ENCODE measurements around the gene C2orf74.
"Not testable (repeated sequence)": the region's sequence is repeated elsewhere in the genome, so short reads cannot be mapped to it uniquely, and the experiment has no call there.

C2orf74 gene

GRCh38 chr2:61134141-61134540 lies 27.8 kb upstream of the C2orf74 start:
- no peak for TF ChIP-seq CTCF (IDR thresholded peaks at IDR 0.05; ENCODE audit: insufficient read depth, low read length, missing control alignments)
- ChIA-PET CTCF (interaction anchor here (0.7 to 3.0 kb wide), 5 partner anchors 9 to 764 kb away, joined by 3 to 15 read pairs (median 3); no protein-coding TSS in a partner anchor), POLR2A (no interaction called here)
- no peak for DNase-seq (ENCODE audit: low read depth, low spot score)
- no peak overlapping the region for H3K4me3 ChIP-seq (ENCODE audit: low read depth, low read length)

GRCh38 chr2:61135510-61135909 lies 26.5 kb upstream of the C2orf74 start:
- no peak for DNase-seq (ENCODE audit: low read depth, low spot score)
- ChIA-PET CTCF (interaction anchor here (0.6 to 3.0 kb wide), 15 partner anchors 10 to 775 kb away, joined by 3 to 16 read pairs (median 4); partner anchors contain the start of gene FAM161A), POLR2A (interaction anchor here (0.5 to 1.1 kb wide), 2 partner anchors 9 to 326 kb away, joined by 3 to 4 read pairs; no protein-coding TSS in a partner anchor)
- peak; percentile 39 for TF ChIP-seq CTCF (IDR thresholded peaks at IDR 0.05; ENCODE audit: insufficient read depth, low read length, missing control alignments)
- H3K4me3 ChIP-seq (ENCODE audit: low read depth, low read length) = no peak overlapping the region

GRCh38 chr2:61138859-61139258 lies 23.1 kb upstream of the C2orf74 start:
- no peak for TF ChIP-seq CTCF (IDR thresholded peaks at IDR 0.05; ENCODE audit: insufficient read depth, low read length, missing control alignments)
- no peak overlapping the region for H3K4me3 ChIP-seq (ENCODE audit: low read depth, low read length)
- POLR2A ChIA-PET = no interaction called here
- CTCF ChIA-PET = interaction anchor here (1.6 kb wide), 1 partner anchor 772 kb away, joined by 3 read pairs; no protein-coding TSS in a partner anchor
- DNase-seq (ENCODE audit: low read depth, low spot score) = no peak

- ChIA-PET POLR2A (no interaction called here), CTCF (no interaction called here)
- DNase-seq (ENCODE audit: low read depth, low spot score) = no peak
- TF ChIP-seq CTCF (IDR thresholded peaks at IDR 0.05; ENCODE audit: insufficient read depth, low read length, missing control alignments) = no peak
- no peak overlapping the region for H3K4me3 ChIP-seq (ENCODE audit: low read depth, low read length)
These were observed 20.8 kb upstream of the C2orf74 start for GRCh38 chr2:61141151-61141550.

GRCh38 chr2:61144697-61145268 lies 17.2 kb upstream of the C2orf74 start:
- DNase-seq (ENCODE audit: low read depth, low spot score) = peak; percentile 67
- H3K4me3 ChIP-seq (ENCODE audit: low read depth, low read length) = peak overlapping the region; percentile 90
- TF ChIP-seq CTCF (IDR thresholded peaks at IDR 0.05; ENCODE audit: insufficient read depth, low read length, missing control alignments) = no peak
- POLR2A ChIA-PET = interaction anchor here (0.8 kb wide), 1 partner anchor 9 kb away, joined by 4 read pairs; no protein-coding TSS in a partner anchor
- CTCF ChIA-PET = interaction anchor here (1.0 to 1.6 kb wide), 2 partner anchors 9 to 11 kb away, joined by 3 to 8 read pairs; no protein-coding TSS in a partner anchor

GRCh38 chr2:61145990-61146389 lies 16.0 kb upstream of the C2orf74 start:
- CTCF ChIA-PET = interaction anchor here (0.9 to 1.6 kb wide), 2 partner anchors 10 to 753 kb away, joined by 3 to 8 read pairs; no protein-coding TSS in a partner anchor
- DNase-seq (ENCODE audit: low read depth, low spot score) = no peak
- H3K4me3 ChIP-seq (ENCODE audit: low read depth, low read length) = no peak overlapping the region; the same call in 1 of the 2 replicates
- POLR2A ChIA-PET = no interaction called here
- TF ChIP-seq CTCF (IDR thresholded peaks at IDR 0.05; ENCODE audit: insufficient read depth, low read length, missing control alignments) = no peak

GRCh38 chr2:61148091-61148490 lies 13.9 kb upstream of the C2orf74 start:
- CTCF ChIA-PET; H3K4me3 ChIP-seq (ENCODE audit: low read depth, low read length); DNase-seq (ENCODE audit: low read depth, low spot score); POLR2A ChIA-PET: not testable (repeated sequence)

All from AG04449 (cell line).